Fibroblast of the conjunctiva (primary cell): ENCODE data around the gene PCSK9.
"Not testable (repeated sequence)": the region's sequence is repeated elsewhere in the genome, so short reads cannot be mapped to it uniquely, and the experiment has no call there.

ENCODE experiments used
- DNase-seq: peaks from one replicate; pipeline ENCODE4 v3.0.0-alpha.2; 2010; ENCODE audit warnings: low read depth

PCSK9 gene

GRCh38 chr1:55079651-55080050, 40.3 kb downstream of the PCSK9 start:
- no peak for DNase-seq

GRCh38 chr1:55081188-55081904, 42.0 kb downstream of the PCSK9 start:
- DNase-seq, result no peak

GRCh38 chr1:55081905-55082296, 42.6 kb downstream of the PCSK9 start:
- no peak for DNase-seq

- DNase-seq, result no peak
These were observed 44.9 kb downstream of the PCSK9 start for GRCh38 chr1:55084257-55084656.

- DNase-seq, result no peak
These were observed 48.1 kb downstream of the PCSK9 start for GRCh38 chr1:55087439-55087838.

GRCh38 chr1:55088413-55088812, 49.1 kb downstream of the PCSK9 start:
- DNase-seq, result no peak

GRCh38 chr1:55089683-55090082, 50.3 kb downstream of the PCSK9 start:
- DNase-seq, result no peak

- DNase-seq, result no peak
These were observed 53.1 kb downstream of the PCSK9 start for GRCh38 chr1:55092475-55092874.

- DNase-seq, result no peak
These were observed 55.7 kb downstream of the PCSK9 start for GRCh38 chr1:55095095-55095494.

- no peak for DNase-seq
These were observed 64.5 kb downstream of the PCSK9 start for GRCh38 chr1:55103891-55104290.

GRCh38 chr1:55107101-55107500, 67.8 kb downstream of the PCSK9 start:
- DNase-seq, result no peak

GRCh38 chr1:55109005-55109404, 69.7 kb downstream of the PCSK9 start:
- DNase-seq, result not testable (repeated sequence)
